Measurements from ENCODE around the gene TRIM44. TPM values are rescaled to one million over a fixed set of nuclear protein-coding genes. Genes with fewer than 3 reads are reported as not detected.

The TRIM44 gene
- total RNA-seq, 4 donors from 2014 or later: 27.3 to 83.4 (median 61.4) TPM

DNA sequence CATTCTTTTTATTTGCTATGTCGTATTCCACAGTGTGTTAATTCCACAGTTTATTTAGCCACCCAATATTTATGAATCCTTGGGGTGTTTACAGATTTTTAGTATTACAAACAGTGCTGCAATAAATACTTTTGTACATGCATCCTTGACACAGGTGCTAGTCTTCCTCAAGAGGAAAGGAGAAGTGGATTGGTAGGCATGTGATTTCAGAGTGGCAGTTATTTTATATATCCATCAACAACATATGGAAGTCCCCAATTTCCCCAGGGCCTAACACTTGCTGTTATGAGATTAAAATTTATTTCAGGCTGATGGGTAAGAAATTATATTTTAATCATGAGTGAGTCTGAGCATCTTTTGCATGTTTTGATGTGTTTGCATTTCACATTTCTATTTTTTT, 17.9 kb downstream of the TRIM44 start:
- DNase-seq: no peak
- no peaks in the 10 kb centered on the region for H3K27me3 ChIP-seq
- TF ChIP-seq, protein P1, sequence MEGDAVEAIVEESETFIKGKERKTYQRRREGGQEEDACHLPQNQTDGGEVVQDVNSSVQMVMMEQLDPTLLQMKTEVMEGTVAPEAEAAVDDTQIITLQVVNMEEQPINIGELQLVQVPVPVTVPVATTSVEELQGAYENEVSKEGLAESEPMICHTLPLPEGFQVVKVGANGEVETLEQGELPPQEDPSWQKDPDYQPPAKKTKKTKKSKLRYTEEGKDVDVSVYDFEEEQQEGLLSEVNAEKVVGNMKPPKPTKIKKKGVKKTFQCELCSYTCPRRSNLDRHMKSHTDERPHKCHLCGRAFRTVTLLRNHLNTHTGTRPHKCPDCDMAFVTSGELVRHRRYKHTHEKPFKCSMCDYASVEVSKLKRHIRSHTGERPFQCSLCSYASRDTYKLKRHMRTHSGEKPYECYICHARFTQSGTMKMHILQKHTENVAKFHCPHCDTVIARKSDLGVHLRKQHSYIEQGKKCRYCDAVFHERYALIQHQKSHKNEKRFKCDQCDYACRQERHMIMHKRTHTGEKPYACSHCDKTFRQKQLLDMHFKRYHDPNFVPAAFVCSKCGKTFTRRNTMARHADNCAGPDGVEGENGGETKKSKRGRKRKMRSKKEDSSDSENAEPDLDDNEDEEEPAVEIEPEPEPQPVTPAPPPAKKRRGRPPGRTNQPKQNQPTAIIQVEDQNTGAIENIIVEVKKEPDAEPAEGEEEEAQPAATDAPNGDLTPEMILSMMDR (IDR thresholded peaks at IDR 0.05): no peak
- no peak for TF ChIP-seq POLR2A (IDR thresholded peaks at IDR 0.05)
- H3K9me3 ChIP-seq: no peaks in the 10 kb centered on the region
- no peak overlapping the region for H3K4me3 ChIP-seq
- H3K36me3 ChIP-seq: peaks cover 0 to 2% (median 0%) of the 10 kb centered on the region in 3 donors
- H3K4me1 ChIP-seq: peaks cover 0 to 31% (median 0%) of the 10 kb centered on the region in 4 donors
- H3K27ac ChIP-seq: no peak overlapping the region

DNA sequence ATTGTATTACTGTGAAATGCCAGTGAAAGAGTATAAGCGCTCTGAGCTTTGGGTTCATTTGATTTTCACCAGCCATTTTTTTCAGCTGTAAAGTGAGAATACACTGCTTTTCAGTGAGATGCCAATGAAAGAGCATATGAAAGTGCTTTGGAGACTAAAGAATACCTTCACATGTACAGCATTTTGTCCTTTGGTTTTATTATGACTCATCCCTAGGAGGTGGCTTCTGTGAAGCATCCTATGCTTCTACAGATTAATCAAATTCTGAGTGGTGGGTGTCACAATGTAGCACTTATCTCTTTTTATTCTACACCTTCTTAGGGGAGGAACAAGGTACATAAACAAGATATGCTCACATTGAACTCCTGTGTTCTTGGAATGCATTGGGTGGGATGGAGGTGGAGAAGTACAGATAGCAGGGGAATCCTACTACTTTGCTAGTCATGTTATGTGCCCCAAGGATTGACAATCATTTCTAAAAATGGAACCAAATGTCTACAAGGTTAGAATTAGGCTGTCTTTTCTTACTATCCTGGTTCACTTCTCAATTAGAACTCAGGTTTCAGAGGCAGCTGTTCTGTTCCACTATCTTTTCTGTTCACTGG, 18.7 kb downstream of the TRIM44 start:
- H3K4me3 ChIP-seq: no peak overlapping the region
- no peak for TF ChIP-seq POLR2A (IDR thresholded peaks at IDR 0.05)
- TF ChIP-seq, protein P1 (IDR thresholded peaks at IDR 0.05): no peak
- no peaks in the 10 kb centered on the region for H3K27me3 ChIP-seq
- H3K4me1 ChIP-seq: peaks cover 0 to 23% (median 0%) of the 10 kb centered on the region in 4 donors
- H3K36me3 ChIP-seq: peaks cover 0 to 9% (median 0%) of the 10 kb centered on the region in 3 donors
- no peak for DNase-seq
- H3K27ac ChIP-seq: no peak overlapping the region
- H3K9me3 ChIP-seq: no peaks in the 10 kb centered on the region

DNA sequence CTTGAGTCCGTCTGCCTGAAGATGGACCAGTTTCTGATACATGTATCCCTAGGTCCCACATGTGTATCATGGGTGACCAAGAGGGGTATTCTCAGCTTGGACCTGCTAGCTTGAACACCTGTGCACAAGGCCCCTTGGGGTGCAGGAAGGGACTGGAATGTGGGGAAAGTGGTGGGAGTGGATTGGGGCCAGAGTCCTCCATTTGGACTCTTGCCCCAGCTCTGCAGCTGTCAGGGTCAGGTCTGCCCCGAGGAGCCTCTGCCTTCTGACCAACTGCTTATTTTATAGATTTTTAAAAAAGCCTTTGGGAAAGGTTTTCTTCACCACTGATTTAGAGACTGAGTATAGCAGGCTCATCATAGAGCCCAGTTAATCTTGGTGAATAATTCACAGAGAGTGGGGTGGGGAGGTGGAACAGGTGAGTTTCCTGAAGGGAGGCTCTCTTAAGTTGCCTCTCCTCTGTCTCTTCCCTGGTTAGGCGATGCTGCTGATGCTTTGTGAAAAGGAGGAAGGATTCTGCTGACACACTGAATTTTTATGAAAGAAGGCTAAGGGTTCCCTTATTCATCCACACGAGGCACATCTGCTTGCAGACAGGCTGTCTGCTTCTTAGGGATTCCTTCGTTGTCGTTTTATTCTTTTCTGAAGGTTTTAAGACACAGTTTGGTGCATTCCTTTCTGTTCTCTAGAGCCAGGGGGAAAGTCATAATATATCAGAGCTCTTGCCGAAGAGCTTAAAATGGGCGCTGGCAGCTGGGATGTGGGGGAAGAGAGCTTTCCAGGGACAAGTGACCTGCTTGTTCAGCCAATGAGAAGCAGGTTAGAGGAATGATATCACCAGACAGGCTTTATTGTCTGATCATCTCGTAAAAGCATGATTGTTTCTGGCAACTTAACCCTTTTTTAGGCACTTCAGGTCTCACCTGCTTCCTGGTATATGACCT, 19.9 kb downstream of the TRIM44 start:
- peak overlapping the region in 1 of 4 donors; percentile 12 for H3K4me3 ChIP-seq
- peak in 1 of 3 donors; percentile 51 for DNase-seq
- TF ChIP-seq POLR2A (IDR thresholded peaks at IDR 0.05): no peak
- TF ChIP-seq, protein P1 (IDR thresholded peaks at IDR 0.05): no peak
- H3K27ac ChIP-seq: peak overlapping the region in 1 of 4 donors; percentile 44
- H3K9me3 ChIP-seq: no peaks in the 10 kb centered on the region
- peaks cover 0 to 14% (median 0%) of the 10 kb centered on the region in 4 donors for H3K4me1 ChIP-seq
- peaks cover 0 to 22% (median 0%) of the 10 kb centered on the region in 3 donors for H3K36me3 ChIP-seq
- H3K27me3 ChIP-seq: no peaks in the 10 kb centered on the region

DNA sequence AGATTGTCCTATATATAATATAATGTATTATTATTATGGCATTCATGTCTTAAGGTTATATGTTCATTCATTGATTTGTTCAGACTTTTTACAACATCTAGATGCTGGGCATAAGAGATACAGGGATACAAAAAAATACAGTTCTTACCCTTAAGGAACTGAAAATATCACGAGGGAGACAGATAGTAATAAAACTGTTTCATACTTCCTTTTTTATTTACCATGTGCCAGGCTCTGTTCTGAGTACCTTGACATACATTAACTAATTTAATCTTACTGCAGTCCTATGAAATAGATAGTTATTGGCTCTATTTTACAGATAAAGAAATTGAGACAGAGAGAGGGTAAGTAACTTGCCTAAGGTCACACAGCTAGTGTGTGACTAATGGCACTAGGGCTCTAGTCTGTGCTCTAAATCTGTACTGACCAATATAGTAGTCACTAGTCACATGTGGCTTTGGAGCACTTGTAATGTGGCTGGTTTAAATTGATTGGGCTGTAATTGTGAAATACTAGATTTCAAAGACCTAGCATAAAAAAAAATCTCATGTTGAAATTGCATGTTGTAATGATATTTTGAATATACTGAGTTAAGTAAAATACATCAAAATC, 21.3 kb downstream of the TRIM44 start:
- Histone ChIP-seq H3K27me3 (no peaks in the 10 kb centered on the region), H3K4me3 (no peak overlapping the region), H3K27ac (no peak overlapping the region), H3K9me3 (no peaks in the 10 kb centered on the region), H3K36me3 (peaks cover 0 to 28% (median 0%) of the 10 kb centered on the region in 3 donors), H3K4me1 (peaks cover 0 to 14% (median 0%) of the 10 kb centered on the region in 4 donors)
- no peak for TF ChIP-seq POLR2A (IDR thresholded peaks at IDR 0.05)
- TF ChIP-seq, protein P1 (IDR thresholded peaks at IDR 0.05): no peak
- DNase-seq: no peak

DNA sequence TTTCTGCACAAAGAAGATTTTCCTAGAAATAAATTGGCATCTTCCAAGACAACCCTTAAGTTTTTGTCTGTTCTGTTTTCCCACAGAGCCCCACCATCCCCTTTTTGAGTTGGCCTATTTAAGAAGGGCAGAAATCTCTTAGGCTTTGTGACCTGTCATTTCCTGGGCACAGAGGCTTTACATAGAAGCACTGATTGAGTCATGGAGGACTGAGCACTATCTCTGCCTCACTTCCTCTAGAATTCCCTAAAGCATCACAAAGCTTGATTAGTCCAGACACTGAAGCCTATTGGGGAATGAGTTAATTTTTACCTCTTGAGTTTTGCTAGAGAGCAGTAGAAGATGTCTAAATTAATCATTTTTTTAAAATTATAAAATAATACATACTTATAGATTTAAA, 25.4 kb downstream of the TRIM44 start:
- no peak for DNase-seq
- no peaks in the 10 kb centered on the region for H3K27me3 ChIP-seq
- H3K4me3 ChIP-seq: no peak overlapping the region
- no peaks in the 10 kb centered on the region for H3K9me3 ChIP-seq
- H3K27ac ChIP-seq: no peak overlapping the region
- no peak for TF ChIP-seq POLR2A (IDR thresholded peaks at IDR 0.05)
- TF ChIP-seq, protein P1 (IDR thresholded peaks at IDR 0.05): no peak
- H3K4me1 ChIP-seq: peaks cover 0 to under 1% (median 0%) of the 10 kb centered on the region in 4 donors
- H3K36me3 ChIP-seq: peaks cover 0 to 28% (median 0%) of the 10 kb centered on the region in 3 donors
